Eye (tissue), 1 donor: ENCODE results near the gene SLC25A26.
"Not testable (repeated sequence)": the region's sequence is repeated elsewhere in the genome, so short reads cannot be mapped to it uniquely, and the experiment has no call there.

Experiments
- DNase-seq: peaks from one replicate; pipeline ENCODE4 v3.0.0-alpha.2; 2015

The SLC25A26 gene

GRCh38 chr3:66413151-66413751 lies 192.4 kb downstream of the SLC25A26 start:
- DNase-seq, result no peak

DNA sequence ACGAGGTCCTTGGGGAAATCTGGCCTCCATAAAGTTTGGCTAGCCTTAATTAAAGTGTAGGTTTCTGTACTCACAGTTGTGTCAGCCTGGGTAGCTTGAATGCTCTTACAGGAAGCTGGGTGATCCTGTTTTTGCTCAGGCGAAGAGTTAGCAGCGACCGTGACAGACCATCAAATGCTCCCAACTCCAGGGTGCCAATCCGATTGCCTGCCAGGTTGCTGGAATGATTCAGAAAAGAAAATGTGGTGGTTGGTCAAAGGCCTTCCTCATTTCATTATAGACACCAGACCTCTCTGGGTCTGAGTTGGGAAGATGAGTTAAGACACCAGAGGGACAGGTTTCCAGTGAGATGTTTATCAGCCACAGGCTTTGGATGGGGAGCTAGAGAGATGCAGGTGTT lies 194.0 kb downstream of the SLC25A26 start:
- no peak for DNase-seq

GRCh38 chr3:66415867-66416428 lies 195.1 kb downstream of the SLC25A26 start:
- DNase-seq, result no peak

DNA sequence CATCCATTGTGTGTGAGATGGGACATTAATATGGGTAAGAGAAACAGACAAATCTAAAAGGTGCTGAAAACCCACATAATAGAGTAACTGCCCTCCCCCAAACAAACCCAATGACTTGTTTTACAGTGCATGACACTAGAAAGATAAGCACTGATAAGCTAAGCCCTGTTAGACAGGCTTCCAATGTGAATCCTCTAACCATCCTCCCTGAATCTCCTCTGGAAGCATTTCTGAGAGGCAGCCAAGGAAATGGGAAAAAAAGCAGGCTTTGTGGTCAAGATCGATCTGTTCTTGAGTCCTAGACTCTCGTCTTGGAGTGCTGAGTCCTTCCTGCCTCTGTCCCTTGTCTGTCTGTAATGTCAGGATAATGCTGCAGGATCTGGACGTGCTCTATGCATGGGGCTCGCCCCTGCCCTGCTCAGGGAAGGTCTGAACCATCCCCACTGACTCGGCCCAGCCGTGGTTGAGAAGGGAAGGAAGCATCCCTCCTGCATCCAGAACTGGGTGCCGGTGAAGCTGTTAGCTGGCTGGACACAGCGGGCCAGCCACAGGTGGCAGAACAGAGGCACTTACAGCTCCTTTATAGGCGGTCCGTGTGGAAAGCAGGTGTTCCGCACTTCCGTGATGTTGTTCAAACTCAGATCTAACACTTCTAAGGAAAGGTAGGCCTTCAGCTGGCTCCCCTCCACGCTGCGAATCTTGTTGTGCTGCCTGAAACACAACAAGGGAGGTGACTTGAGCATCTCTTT lies 195.9 kb downstream of the SLC25A26 start:
- no peak for DNase-seq

DNA sequence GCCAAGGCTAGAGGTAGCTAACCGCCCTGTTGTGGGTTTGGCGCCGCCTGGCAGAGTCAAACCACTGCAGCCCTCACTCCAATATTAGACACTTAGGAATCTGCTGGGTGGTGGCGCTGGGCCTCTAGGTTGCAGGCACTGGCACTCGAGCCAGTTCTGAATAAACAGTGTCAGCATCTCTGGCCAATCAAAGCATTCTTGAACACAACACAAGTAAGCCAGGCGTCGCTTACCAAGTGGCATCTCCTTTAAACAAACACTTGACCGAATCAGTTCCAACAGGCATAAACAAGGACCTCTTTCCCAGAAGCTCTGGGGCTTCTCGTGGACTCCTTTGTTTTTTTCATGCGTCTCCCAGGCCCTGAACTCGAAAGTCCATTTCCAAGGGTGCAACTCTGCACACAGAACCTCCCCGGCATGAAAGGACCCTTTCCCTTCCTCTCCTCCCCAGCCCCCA lies 197.7 kb downstream of the SLC25A26 start:
- DNase-seq, result no peak

- DNase-seq, result no peak
Observed at GRCh38 chr3:66419036-66419435, 198.2 kb downstream of the SLC25A26 start.

GRCh38 chr3:66421144-66421543 lies 200.3 kb downstream of the SLC25A26 start:
- DNase-seq, result not testable (repeated sequence)

- DNase-seq, result not testable (repeated sequence)
Observed at GRCh38 chr3:66421893-66422292, 201.1 kb downstream of the SLC25A26 start.

DNA sequence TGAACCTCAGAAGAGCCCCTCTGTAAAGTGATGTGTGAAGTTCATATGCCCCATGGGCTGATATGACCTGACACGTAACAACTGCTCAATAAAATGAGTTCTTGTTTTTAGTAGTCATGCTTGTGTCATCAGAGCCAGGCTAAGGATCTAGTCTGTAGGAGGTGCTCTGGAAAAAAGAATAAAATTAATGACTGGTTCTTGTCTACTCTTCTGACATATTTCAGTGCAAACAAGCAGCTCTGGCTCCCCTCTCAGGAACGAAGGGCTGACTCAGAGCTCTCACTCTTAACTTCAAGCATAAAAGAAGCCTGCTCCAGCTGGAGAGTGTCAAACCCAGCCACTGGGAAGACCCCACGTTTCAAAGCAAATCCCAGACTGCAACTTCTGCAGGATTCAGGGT lies 203.0 kb downstream of the SLC25A26 start:
- DNase-seq, result no peak

DNA sequence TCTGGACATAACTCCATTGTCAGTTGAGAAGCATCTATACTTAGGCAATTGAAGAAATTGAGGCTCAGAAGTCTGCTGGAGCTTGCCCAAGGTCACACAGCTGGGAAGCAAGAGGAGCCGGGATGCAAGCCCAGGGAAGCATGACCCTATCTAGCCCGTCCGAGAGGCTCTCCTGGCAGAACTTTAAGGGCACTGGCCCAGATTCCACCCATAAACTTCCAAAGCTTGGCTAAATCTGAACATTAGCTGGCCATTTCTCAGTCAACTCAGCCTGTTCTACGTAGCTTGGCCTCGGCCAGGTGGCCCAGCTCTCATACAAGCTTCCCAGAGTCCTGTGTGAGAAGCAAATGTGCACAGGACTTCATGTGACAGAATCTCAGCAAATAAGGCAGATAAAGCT lies 204.2 kb downstream of the SLC25A26 start:
- no peak for DNase-seq

DNA sequence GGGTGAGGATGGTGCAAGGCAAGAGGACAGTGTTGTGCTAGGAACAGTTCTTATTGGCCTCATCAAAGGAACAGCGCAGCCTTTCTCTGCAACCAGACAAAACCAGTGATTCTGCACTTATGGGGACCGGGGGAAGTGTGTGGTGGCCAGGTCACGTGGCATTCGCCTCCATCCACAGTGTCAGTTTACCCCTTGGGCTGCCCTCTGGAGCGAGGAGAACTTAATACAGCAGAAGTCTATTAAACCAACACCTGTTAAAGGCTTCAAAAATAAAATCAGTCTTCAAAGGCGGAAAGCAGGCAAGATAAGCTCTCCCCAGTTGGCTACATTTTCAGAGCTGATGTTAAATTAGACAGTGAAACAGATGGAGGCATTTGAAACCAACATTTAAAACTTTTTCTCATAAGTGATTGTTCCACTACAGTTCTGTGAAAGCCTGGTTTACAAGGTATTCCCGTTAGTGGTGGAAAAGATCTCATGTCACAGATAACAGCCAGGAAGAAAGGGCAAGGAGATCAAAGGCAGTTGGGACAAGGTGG lies 204.8 kb downstream of the SLC25A26 start:
- DNase-seq, result no peak

- DNase-seq, result no peak
Observed at GRCh38 chr3:66426135-66426534, 205.3 kb downstream of the SLC25A26 start.

DNA sequence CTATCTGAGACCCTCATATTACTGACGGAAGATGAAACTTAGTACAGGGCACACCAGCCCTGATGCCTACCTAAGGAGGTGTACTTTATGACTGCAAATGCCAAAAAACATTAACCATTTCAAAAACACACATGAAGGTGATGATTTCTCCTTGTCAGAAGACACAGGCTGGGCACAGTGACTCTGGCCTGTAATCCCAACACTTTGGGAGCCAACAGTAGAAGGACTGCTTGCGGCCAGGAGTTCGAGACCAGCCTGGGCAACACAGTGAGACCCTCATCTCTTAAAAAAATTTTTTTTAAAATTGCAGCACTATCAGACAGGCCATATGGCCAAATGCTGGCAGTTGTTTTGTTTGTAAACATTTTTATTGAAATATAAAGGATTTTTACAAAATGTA lies 206.6 kb downstream of the SLC25A26 start:
- DNase-seq, result no peak

- peak; percentile 51 for DNase-seq
Observed at GRCh38 chr3:66427951-66428474, 207.2 kb downstream of the SLC25A26 start.
